Left forelimb (tissue), 1 donor: Measurements from ENCODE around the gene TOR1A.
"Not testable (repeated sequence)": the region's sequence is repeated elsewhere in the genome, so short reads cannot be mapped to it uniquely, and the experiment has no call there.

Experiments used
- DNase-seq: peaks from one replicate; pipeline ENCODE4 v3.0.0-alpha.2; 2018; ENCODE audit warnings: low spot score

TOR1A gene

DNA sequence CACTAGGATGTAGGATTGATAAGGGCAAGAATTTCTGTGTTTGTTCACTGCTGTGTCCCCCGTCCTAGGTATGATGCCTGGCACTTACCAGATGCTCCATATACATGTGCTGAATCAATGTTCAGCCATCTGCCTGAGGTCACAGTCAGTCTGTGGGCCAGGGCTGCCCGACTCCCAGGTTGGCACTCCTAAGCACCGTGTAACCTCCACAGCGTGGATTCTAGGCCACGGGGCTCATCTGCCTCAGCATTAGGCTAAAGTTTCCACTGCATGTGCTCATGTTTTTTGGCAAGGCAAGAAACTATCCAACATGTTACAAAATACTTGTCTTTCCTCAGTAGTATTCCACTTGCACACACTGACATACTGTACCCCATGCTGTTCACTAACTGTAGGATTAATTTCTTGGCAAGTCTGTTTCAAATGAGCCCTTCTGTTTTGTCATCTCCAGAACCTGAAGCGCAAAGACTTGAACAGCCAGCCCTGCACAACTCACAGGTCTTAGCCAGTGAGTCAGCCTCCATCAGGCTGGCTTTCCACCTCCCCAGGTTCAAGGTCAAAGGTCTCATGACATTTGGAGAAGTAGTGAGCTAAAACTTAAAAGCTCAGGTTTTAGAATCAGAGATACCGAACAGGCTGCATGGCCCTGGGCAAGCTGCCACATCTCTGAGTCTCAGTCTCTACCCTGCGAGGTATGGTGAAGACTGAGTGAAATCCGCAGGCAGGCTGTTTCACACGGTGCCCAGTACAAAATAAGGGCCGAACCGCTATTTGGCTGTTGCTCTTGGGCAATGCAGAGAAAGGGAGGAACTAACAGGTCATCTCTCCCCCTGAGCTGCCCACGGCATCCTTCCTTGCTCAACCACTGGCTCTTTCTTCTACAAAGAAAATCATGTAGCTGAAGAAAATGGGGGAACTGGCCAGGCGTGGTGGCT, 7.2 kb downstream of the TOR1A start:
- no peak for DNase-seq

DNA sequence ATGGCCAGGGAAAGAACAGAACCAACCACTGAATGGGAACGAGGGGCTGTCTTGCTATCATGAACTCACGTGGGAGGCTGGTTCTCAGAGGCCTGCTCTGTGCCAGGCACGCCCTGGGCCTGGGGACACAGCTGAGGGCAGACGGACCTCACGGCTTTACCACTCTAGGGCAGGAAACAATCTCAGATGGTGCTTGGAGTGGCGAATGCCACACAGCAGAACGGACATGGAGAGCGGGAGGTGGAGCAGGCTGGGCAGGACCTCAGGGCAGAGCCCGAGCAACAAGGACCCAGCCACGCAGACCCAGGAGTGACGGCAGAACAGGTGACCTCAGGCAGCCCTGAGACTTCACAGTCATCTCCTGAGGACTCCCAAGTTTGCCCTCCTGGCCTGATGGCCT, 8.7 kb downstream of the TOR1A start:
- no peak for DNase-seq

DNA sequence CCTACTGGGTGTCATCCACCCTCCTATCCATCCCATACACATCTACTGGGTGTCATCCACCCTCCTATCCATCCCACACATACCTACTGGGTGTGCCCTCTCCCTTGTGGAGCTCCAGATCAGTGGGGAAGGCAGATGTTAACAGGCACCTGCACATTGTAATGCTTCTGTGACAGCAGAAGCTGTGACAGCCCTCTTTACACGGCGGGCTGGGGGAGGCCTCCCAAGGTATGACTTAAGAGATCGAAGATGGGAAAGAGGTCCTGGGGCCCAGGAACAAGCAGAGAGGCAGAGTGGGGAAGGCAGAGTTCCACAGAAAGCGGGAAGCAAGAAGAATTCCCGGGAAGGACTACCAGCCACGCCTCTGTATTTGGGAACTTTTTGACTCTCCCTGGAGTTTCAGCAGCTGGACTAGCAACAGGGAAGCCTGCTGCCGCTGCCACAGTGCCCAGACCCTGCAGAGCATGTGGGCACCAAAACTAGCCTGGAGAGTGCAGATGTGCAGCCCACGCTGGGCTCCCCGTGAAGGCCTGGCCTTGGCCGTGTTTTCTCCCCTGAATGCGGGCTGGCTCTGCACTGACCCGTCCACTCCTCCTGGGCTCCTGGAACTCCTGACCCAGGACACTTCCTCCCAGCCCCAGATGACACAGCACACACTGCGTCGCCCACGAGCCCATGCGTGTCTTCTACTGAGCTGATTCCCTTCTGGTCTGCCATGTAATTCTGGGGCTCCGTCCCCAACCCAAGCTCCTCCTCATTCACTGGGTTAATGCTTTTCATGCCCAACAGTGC, 9.3 kb downstream of the TOR1A start:
- DNase-seq = no peak

DNA sequence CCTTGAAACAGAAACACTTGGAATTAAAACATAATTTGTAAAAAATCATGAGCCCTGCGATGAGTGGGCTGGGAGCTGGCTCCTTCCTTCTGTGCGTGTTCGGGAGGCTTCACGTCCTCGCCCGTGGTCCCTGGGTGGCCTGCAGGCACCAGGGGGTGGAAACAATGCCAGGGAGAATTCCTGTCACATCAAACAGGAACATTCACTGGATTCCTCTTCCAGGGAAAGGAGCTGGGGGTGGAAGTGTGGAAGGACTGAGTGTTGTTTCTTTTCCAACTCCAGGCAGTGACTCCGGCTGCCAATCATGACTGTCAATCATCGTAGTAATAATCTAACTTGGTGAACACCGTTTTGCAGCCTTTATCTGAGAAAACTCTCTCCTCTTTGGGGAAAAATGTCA, 10.3 kb downstream of the TOR1A start:
- DNase-seq = no peak

DNA sequence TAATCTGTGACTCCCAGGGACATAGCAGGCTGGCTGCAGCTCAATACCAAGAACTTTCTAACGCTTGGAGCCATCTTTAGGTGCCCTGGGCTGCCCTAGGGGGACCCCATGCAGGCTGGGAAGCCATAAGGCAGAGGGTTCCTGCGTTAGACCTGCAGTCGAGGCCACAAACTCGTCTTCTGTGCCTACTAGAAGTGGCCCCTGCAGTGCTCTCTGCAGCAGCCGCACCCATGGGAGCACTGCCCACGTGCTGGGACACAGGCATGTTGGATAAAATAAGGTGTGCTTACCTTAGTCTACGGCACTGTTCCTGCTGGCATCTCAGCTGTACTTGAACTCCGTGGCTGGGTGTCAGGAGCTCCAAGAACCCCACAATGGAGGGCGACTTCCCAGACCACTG, 11.6 kb downstream of the TOR1A start:
- no peak for DNase-seq

DNA sequence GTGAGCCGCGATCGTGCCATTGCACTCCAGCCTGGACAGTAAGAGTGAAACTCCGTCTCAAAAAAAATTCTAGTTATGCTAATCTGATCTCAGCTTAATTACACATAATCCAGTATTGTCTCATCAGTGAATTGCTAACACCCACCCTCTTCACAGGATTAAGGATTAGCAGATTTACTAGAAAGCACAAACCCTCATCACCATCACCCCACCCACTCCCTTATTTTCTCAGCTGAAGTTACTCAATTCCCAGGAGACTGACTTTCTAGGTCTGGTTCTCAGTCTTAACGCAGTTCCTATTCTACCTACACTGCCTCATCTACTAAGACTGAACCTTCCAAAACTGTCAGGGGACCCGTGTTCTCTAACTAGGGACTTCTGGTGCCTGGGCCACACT, 12.0 kb downstream of the TOR1A start:
- DNase-seq = no peak

DNA sequence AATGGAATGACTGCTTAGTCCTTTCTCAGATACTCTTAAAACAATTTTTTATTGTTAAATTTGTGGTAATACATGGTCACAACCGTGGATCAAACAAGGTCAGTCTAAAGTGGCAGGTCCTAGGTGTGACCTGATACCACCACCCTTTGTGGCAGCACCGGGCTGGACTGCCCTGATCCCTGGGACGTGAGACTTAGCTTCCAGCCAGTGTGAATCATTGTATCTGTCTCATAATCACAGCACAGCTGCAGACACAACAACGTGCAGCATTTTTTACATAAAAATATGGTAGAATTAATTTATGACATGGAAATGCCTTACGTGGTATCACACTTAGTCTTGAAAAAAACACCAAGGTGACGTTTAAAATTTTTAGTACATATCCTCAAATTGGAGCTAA, 13.1 kb downstream of the TOR1A start:
- DNase-seq = no peak

DNA sequence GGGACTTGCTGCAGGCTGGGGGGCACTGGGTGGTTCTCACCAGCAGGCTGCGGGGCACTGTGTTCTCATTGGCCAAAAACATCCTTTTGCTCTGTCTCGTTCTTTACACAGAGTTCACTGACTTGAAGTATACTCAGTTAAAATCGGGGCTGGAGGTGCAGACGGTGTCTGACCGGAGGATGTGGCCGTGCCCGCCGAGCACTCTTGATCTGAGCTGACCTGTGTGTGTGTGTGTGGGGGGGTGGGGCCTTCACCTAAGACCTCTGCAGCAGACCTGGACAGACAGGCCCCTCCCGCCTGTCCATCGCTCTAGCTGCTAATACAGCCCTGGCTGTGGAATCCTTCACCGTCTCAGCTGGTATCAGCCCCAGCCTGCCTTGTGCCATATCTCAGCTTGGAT, 13.8 kb downstream of the TOR1A start:
- no peak for DNase-seq

DNA sequence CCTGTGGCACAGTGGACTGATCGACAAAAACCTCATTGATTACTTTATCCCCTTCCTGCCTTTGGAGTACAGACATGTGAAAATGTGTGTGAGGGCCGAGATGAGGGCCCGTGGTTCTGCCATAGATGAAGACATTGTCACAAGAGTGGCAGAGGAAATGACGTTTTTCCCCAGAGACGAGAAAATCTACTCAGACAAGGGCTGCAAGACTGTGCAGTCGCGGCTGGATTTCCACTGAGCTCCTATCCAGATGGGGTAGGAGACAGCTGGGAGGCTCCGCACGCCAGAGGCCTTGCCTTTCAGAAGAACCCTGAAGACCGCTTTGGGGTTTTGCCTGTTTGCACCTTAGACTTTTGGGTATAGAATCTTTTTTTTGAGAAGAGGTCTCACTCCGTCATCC, 14.6 kb downstream of the TOR1A start:
- DNase-seq = no peak

DNA sequence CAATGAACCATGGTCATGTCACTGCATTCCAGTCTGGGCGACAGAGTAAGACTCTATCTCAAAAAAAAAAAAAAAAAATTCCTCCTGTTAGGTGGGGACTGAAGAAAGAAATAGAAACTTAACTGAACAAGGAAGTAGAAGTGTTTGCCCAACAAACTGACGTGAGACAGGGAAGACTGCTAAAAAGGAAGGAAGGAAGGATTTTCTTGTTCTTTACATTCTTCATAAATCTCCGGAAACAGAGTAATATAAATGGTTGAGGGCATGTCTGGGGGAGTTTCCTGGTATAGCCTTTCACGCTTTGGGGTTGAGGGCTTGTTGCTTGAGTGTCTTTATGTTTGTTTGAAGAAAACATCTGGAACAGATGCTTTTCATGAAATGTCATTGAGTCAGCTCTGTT, 17.9 kb downstream of the TOR1A start:
- no peak for DNase-seq

DNA sequence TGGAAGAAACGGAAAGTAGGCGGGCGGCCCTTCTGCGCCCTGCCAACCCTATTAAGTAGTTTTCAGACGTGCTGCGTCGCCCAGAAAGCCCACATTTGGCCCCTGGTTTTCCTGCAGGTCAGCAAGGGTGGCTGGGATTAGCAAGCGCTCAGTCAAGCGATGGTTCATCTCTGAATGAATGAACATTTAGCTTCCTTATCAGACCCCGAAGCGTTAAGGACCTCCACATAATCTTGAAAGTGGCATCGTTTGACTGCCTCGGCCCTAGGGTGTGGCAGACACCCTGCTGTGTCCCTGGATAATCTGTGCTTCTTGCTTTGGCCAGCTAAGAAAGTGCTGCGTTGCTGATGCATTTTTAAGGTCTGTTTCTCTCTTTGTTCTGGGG, 20.3 kb downstream of the TOR1A start:
- DNase-seq = no peak

DNA sequence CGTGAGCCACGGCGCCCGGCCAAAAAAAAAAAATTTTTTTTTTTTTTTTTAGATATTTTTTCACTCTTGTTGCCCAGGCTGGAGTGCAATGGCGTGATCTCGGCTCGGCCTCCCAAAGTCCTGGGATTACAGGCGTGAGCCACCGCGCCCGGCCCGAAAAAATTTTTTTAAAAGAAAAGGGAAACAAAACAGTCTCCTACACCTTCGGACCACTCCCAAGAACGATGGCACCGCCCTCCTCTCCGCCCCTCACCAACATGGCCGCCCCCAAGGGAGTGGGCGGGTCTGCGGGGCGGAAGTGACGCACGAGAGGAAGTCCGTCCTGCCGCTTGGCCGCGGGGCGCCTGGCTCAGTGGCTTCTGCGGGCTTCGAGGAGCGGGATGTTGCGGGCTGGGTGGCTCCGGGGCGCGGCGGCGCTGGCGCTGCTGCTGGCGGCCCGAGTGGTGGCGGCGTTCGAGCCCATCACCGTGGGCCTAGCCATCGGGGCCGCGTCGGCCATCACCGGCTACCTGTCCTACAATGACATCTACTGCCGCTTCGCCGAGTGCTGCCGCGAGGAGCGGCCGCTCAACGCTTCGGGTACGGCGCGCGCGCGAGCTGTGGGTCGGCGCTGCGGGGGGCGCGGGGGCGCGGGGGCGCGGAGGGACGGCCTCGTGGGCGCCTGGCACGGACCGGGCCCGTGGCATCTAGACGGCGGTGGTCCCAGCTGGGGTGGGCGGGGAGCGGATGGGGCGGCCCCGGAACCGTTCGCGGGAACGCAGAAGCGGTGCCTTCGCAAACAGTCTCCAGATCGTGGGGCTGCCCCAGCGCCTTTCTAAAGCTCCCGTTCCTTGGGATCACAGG, 20.9 kb downstream of the TOR1A start, which contains the start of gene TOR1B:
Gene TOR1B (plus strand): TSS at position 352 of the 843 bp plus-strand sequence. CDS start 29 bp downstream, at position 381.
- peak; percentile 98 for DNase-seq

DNA sequence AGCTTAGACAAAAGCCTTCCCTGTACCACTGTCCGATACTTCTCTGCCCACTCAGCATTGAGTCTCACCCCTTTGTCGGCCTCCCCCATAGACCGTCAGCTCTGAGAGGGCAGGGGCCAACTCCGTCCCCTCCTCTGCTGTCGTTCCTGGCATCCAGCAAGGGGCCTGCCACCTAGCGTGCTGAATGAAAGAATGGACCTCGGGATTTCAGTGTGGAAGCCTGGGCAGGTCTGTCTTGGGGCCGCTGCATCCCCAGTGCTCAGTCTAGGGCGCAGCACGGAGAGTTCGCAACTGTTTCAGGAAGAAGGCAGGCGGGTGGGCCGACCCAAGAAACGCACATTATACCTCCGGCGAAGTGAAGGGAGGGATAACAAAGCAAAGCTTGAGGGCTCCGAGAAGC, 22.4 kb downstream of the TOR1A start:
- DNase-seq = no peak

DNA sequence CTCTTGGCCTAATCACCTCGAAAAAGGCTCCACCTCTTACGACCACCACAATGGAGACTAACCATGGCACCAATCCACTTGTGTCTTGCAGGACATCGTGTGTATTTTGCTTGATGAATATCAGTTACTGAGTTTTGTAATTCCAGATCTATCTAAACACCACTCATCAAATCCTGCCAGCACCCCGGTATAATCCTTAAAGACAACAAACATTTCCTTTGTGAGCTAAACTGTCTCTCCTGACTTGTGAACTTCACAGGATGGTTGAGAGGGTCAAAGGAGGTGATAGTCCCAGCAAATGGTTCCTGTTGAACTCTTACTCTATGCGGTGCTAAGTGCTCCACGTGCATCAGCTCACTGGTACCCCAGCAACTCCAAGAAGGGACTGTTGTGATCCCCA, 25.0 kb downstream of the TOR1A start:
- DNase-seq = no peak

DNA sequence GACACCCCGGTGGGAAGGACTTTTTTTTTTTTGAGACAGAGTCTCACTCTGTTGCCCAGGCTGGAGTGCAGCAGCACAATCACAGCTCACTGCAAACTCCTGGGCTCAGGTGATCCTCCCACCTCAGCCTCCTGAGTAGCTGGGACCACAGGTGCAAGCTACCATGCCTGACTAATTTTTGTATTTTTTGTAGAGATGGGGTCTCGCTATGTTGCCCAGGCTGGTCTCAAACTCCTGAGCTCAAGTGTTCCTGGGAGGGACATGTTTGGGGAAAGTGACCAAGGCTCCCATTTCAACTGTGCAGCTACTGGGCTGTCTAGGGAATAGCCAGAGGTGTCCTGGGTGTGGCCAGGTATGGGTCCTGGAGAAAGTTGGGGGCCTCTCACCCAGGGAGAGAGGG, 27.9 kb downstream of the TOR1A start:
- DNase-seq = not testable (repeated sequence)

DNA sequence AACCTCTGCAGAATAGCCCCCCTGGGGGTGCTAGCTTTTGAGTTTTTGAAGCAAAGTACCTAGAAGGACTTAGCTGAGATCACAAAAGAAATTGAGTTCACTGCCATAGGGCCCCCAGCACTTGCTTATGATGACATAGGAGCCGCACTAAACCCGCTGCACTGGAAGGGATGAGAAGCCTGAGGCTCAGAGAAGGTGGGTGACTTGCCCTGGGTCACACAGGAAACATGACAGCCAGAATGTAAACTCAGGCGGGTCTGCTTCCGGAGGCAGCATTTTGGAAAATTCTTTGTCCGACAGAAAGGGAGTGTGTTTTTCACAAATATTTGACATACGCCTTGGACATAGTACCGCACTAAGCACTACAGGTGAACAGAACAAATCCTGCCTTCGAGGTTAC, 29.4 kb downstream of the TOR1A start:
- no peak for DNase-seq

DNA sequence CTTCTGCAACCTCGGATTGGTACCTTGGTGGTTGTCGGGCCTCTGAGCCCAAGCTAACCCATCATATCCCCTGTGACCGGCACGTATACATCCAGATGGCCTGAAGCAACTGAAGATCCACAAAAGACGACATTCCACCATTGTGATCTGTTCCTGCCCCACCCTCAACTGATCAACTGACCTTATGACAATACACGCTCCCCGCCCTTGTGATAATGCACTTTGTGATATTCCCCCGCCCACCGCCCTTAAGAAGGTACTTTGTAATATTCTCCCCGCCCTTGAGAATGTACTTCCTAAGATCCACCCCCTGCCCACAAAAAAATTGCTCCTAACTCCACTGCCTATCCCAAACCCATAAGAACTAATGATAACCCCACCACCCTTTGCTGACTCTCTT, 37.5 kb downstream of the TOR1A start:
- DNase-seq = no peak

DNA sequence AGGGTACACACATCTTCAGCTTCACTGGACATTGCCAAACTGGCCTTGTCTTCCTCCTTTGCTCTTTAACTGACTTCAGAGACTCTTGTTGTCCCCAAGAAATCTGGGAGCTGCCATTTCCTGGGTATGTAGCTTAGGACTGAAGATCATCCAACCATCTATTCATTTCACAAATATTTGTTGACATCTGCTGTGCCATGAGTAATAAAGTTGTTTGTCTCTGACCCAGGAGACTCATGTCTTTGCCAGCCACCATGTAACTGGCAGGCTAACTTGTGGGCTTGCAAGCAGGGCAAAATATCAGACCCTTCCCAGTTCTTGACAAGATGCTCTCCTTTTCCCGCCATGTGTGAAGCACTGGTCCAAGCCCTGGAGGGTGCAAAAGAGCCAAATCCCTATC, 38.1 kb downstream of the TOR1A start:
- DNase-seq = no peak

DNA sequence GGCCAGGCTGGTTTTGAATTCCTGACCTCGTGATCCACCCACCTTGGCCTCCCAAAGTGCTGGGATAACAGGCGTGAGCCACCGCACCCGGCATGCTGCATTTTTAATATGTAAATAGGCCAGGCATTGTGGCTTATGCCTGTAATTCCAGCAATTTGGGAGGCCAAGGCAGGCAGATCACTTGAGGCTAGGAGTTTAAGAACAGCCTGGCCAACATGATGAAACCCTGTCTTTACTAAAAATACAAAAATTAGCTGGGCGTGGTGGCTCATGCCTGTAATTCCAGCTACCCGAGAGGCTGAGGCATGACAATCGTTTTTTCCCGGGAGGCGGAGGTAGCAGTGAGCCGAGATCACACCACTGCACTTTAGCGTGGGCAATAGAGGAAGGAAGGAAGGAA, 39.0 kb downstream of the TOR1A start:
- not testable (repeated sequence) for DNase-seq

DNA sequence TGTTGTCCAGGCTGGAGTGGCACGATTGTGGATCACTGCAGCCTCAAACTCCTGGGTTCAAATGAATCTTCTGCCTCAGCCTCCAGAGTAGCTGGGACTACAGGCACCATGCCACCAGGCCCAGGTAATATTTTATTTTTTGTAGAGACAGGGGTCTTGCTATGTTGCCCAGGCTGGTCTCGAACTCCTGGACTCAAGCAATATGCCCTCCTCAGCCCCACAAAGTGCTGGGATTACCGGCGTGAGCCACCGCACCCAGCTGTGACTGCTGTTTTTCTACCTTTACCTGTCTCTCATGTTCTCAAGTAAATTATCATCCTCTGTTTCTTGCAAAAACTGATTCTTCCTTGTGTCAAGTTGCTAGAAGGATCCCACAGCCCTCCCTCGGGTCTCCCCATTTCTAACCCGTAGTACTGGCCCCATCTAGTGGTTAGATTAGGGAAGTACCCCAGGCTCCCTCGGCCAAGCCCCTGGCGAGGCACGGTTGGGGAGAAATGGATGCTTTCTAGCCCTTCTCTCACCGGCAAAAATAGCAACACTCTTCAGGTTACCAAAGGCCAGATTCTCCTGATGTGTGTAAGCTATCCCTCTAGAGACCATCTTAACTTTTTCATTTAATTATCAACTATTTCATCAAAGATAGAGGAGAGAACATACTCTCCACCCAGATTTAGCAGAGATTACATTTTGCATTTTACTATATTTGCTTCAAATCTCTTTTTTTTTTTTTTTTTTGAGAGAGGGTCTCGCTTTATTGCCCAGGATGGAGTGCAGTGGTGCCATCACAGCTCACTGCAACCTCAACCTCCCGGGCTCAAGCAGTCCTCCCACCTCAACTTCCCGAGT, 40.2 kb downstream of the TOR1A start:
- peak; percentile 83 for DNase-seq

DNA sequence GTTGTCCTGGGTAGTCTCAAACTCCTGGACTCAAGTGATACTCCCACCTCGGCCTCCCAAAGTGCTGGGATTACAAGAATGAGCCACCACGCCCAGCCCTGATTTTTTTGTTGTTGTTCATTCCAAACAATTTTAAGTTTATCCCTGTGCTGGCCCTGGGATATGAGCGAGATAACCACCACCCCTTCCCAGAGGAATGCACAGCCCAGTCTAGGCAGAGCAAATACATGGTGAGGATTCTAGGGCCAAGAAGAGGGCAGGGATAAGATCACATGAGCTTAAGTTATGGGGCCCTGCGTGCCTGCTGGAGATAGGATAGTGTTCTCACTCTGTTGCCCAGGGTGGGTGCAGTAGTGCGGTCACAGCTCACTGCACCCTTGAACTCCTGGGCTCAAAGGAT, 42.0 kb downstream of the TOR1A start:
- DNase-seq = no peak
